Amniotic epithelial cell (primary cell): ENCODE data around the gene CSMD2.

Experiments
- DNase-seq: peaks from one replicate; pipeline ENCODE4 v3.0.0-alpha.2; 2010; ENCODE audit warnings: low read depth

The CSMD2 gene

GRCh38 chr1:33997127-33998036 is 167.6 kb downstream of the CSMD2 start:
- DNase-seq = no peak

GRCh38 chr1:33996281-33996680 is 168.7 kb downstream of the CSMD2 start:
- DNase-seq = no peak

- no peak for DNase-seq
These were observed 171.7 kb downstream of the CSMD2 start for GRCh38 chr1:33993301-33993700.

GRCh38 chr1:33990281-33990680 is 174.7 kb downstream of the CSMD2 start:
- DNase-seq = no peak

GRCh38 chr1:33988161-33988560 is 176.9 kb downstream of the CSMD2 start:
- DNase-seq = no peak

GRCh38 chr1:33986390-33987095 is 178.5 kb downstream of the CSMD2 start:
- no peak for DNase-seq

- DNase-seq = no peak
These were observed 179.4 kb downstream of the CSMD2 start for GRCh38 chr1:33985656-33986055.

- no peak for DNase-seq
These were observed 180.0 kb downstream of the CSMD2 start for GRCh38 chr1:33984906-33985565.

GRCh38 chr1:33982419-33982818 is 182.6 kb downstream of the CSMD2 start:
- no peak for DNase-seq

- DNase-seq = no peak
These were observed 185.7 kb downstream of the CSMD2 start for GRCh38 chr1:33979341-33979740.

- no peak for DNase-seq
These were observed 189.1 kb downstream of the CSMD2 start for GRCh38 chr1:33975961-33976360.

GRCh38 chr1:33973799-33974545 is 191.1 kb downstream of the CSMD2 start:
- no peak for DNase-seq

- DNase-seq = no peak
These were observed 192.2 kb downstream of the CSMD2 start for GRCh38 chr1:33972676-33973395.

GRCh38 chr1:33971913-33972312 is 193.1 kb downstream of the CSMD2 start:
- no peak for DNase-seq

GRCh38 chr1:33971018-33971710 is 193.9 kb downstream of the CSMD2 start:
- DNase-seq = no peak

GRCh38 chr1:33970148-33970825 is 194.7 kb downstream of the CSMD2 start:
- no peak for DNase-seq

GRCh38 chr1:33966346-33967141 is 198.5 kb downstream of the CSMD2 start:
- no peak for DNase-seq

GRCh38 chr1:33965086-33965485 is 199.9 kb downstream of the CSMD2 start:
- no peak for DNase-seq

GRCh38 chr1:33962061-33962460 is 203.0 kb downstream of the CSMD2 start:
- no peak for DNase-seq
